Jurkat, Clone E6-1 (cell line): Measurements from ENCODE around the gene TSPAN13.

Experiments used
- DNase-seq: peaks from one replicate; pipeline ENCODE4 v3.0.0-alpha.2; 2011; ENCODE audit warnings: low read depth, low spot score
- H3K4me3 ChIP-seq: 2 replicates; pipeline ENCODE4 v1.5.1; 2011; ENCODE audit warnings: mild to moderate bottlenecking, low read length, control low read depth, moderate library complexity

TSPAN13 gene

GRCh38 chr7:16803881-16804673, 50.5 kb downstream of the TSPAN13 start:
- DNase-seq: no peak
- no peak overlapping the region for H3K4me3 ChIP-seq

GRCh38 chr7:16804674-16805439, 51.3 kb downstream of the TSPAN13 start, which contains the start of gene AGR2:
AGR2 (minus strand) TSS chr7:16804999; CDS start chr7:16801796, 3,203 bp downstream.
- DNase-seq: no peak
- H3K4me3 ChIP-seq: no peak within 1 kb of the TSS

GRCh38 chr7:16805441-16805840, 51.9 kb downstream of the TSPAN13 start:
- H3K4me3 ChIP-seq: no peak overlapping the region
- no peak for DNase-seq

DNA sequence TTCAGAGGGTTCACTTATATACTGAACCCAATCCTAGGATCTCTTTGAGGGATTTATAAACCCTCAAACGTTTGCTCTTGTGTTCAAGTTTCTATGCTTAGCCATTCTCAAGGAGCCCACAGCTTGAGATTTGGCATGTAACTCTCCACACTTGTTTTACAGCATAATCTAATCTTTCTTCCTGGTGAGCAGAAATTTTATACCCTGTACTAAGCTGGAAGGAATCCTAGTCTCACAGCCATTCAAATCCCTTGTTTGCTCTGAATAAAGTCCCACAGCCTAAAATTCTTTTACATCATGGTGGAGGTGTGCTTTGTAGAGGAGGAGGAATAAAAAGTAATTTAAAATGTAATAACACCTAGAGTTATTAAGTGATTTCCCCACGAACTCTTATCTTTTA, 56.6 kb downstream of the TSPAN13 start:
- DNase-seq: no peak
- no peak overlapping the region for H3K4me3 ChIP-seq

- no peak overlapping the region for H3K4me3 ChIP-seq
- no peak for DNase-seq
These were observed 57.0 kb downstream of the TSPAN13 start for GRCh38 chr7:16810573-16810972.

GRCh38 chr7:16811551-16811950, 58.0 kb downstream of the TSPAN13 start:
- H3K4me3 ChIP-seq: no peak overlapping the region
- DNase-seq: no peak

DNA sequence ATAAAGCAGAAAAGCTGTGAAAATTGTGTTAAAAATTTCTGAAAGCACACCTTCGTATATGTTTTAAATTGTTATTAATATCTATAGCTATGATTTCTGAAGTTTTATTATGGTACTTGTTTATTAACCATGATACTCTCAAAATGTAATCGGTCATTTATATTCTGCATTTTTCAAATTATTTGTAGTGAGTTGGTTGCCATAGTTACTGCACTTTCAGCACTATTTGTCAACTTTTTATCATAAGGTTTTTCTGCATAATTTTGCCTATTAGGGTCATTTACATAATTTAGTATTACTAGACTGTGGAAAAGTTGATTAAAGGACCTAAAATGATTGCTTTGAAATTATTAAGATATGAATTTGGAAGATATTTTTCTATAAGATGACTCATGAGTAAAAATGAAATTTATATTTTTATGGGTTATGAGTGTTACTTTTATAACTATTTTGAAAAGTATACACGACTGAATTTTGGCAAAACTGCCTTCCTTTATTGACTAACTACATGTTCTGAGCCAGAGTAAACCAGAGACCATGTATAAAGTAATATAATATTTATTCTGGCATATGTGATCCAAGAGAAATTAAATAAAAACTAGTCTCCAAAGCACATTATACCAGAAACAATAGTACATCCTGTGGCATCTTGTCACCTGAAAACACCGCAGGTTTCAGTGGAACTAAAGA, 59.1 kb downstream of the TSPAN13 start:
- H3K4me3 ChIP-seq: no peak overlapping the region
- DNase-seq: no peak

DNA sequence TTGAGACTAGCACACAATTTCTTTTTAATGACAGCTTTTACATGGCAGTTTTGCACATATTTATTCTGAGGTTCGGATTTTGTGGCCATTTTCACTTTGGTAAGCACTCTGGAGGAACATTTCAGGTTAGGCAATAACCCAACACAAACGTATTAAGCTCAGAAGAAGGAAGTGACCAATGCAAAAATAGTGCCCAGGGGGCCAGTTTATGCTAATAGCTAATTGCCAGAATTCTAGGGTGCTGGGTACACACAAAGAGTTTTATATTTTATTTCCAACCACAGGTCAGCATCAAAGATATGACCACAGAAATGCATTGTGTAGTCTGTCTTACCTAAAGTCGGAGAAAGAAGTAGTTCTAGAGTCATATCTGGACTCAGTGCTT, 59.7 kb downstream of the TSPAN13 start:
- no peak overlapping the region for H3K4me3 ChIP-seq
- DNase-seq: no peak

DNA sequence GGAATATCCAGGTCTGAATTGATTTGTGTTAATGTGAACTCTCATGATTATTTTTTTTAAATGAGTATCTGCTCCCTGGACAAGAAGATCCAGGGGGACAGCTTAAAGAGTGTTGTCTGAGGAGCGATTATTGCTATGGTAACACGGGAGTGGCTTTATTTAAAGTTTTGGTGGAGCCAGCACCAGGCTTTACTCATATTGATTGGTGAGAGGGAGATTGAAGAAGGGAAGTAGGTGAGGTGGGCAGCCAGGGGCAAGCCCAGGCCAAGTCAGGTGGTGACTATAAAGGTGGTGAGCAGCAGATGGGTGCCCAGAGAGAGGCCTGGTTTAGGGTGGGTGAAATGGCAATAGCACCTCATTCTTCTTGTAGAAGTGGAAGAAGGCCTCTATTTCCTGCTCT, 61.4 kb downstream of the TSPAN13 start:
- no peak for DNase-seq
- no peak overlapping the region for H3K4me3 ChIP-seq

DNA sequence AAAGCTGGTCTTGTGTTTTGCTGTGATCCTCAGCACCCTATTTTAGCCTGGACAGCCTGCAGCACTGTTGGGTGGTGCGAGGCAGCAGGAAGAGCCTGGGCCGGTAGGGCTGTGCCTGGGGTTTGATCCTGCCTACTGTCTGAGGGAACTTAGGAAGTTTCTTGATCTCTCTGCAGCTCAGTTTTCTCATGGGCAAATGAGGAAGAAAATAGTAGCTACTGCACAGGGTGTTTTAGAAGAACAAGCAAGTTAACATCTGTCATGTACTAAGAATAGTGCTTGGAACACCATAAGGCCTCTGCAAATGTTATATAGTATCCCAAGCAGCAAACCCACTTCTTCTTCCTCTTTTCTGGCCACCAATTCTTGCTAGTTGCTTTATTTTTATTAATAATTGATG, 63.3 kb downstream of the TSPAN13 start:
- no peak overlapping the region for H3K4me3 ChIP-seq
- no peak for DNase-seq

GRCh38 chr7:16817536-16817935, 64.0 kb downstream of the TSPAN13 start:
- no peak overlapping the region for H3K4me3 ChIP-seq
- no peak for DNase-seq

DNA sequence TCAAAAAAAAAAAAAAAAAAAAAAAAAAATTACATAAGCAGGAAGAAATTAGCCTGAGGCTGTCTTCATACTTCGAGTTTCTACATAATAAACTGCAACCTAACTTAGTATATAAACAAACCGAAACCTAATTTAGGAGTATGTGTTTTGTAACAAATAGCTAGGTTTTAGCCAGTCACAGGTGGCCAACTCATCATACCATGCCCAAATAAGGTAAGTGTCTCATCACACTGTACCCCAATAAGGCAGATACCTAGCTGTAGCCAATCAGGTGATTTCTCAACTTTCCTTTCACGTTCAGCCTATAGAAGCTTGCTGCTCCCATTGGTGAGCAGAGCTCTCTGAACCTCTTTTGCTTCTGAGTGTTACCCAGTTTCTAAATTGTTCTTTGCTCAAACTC, 65.2 kb downstream of the TSPAN13 start:
- no peak for DNase-seq
- no peak overlapping the region for H3K4me3 ChIP-seq

GRCh38 chr7:16822029-16822428, 68.5 kb downstream of the TSPAN13 start:
- DNase-seq: no peak
- H3K4me3 ChIP-seq: no peak overlapping the region

- no peak for DNase-seq
- H3K4me3 ChIP-seq: no peak overlapping the region
These were observed 72.5 kb downstream of the TSPAN13 start for GRCh38 chr7:16826060-16826459.

- DNase-seq: no peak
- no peak overlapping the region for H3K4me3 ChIP-seq
These were observed 79.8 kb downstream of the TSPAN13 start for GRCh38 chr7:16833373-16833772.
